Activated CD8-positive, alpha-beta memory T cell treated with anti-CD3 and anti-CD28 coated beads for 1 hour (primary cell): Measurements from ENCODE around the gene PDSS2.
"Not testable (repeated sequence)": the region's sequence is repeated elsewhere in the genome, so short reads cannot be mapped to it uniquely, and the experiment has no call there.

Experiments used
- DNase-seq, 2 donors: peaks; one replicate each; pipeline ENCODE4 v3.0.0-alpha.2; 2020; ENCODE audit warnings: low read depth in 1 of 2; ENCODE audit errors: extremely low read depth in 1 of 2

Gene PDSS2

GRCh38 chr6:107475826-107476225, 16.5 kb upstream of the PDSS2 start:
- not testable (repeated sequence) for DNase-seq

DNA sequence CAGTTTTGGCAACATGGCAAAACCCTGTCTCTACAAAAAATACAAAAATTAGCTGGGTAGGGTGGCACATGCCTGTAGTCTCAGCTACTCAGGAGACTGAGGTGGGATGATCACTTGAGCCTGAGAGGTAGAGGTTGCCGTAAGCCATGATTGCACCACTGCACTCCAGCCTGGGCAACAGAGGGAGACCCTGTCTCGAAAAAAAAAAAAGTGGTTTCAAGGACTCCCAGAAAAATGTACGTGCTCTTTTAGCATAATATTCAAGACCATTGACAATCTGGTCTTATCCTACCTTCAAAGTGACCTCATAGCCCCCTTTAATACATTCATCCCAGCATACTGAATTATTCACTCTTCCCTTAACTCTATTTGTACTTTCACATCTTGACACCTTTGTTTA, 16.0 kb upstream of the PDSS2 start:
- not testable (repeated sequence) for DNase-seq

DNA sequence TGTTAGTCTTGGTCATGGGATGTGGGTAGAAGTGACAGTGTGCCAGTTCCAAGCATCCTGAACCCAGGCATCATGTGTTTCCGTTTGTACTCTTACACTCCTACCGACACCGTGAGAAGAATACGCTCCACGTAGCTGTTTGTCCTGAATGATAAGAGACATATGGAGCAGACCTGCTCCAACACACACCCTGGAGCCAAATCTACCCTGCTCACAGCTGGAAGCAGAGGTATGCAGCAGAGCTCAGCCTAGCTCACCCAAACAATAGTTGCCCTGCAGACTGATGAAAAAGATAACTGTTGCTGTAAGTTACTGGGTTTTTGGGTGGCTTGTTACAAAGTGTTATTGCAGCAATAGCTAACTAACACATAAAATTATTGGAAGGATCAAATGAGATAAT, 14.3 kb upstream of the PDSS2 start:
- no peak for DNase-seq

GRCh38 chr6:107470364-107470763, 11.0 kb upstream of the PDSS2 start:
- no peak for DNase-seq

DNA sequence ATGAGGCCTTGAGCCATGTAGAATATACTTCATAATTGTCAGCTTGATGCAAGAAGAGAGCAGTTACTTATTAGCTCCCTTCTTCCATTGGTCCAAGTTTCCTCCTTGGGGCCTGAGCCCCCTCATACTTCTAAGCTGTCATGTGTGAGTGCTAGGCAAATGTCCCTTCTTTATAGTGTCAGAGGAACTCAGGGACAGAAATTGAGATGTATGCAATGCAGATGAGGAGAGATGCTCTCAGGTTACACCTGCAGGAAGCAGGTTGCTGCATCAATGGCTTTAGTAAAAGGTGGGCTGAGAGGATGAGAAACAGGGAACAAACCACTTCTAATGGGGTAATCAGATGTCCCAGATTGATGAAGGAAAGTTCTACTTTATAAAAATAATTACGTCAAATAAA, 6.7 kb upstream of the PDSS2 start:
- DNase-seq = no peak

DNA sequence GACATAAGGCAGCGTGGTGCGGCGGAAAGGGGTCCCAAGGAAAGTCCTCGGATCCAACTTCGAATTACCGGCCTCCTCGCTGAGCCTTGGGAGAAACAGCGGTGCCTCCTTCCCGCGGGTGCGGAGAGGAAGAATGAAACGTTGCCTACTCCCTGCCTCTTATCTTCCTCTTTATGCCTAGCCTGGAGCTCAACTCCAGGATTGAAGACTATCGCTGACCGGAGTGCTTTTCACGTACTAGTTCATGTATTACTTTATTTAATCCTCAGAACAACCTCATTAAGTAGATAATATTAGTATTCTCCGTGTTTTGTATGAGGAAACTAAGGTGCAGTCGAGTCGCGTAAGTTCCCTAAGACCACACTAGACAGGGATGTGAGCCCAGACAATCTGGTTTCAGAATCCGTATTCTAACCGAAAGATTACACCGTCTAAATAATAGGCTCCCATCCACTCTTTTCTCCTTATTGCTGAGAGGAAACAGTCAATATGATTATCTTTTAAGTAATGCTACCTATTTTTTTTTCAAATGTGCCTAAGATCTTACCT, 793 bp upstream of the PDSS2 start:
- no peak for DNase-seq

DNA sequence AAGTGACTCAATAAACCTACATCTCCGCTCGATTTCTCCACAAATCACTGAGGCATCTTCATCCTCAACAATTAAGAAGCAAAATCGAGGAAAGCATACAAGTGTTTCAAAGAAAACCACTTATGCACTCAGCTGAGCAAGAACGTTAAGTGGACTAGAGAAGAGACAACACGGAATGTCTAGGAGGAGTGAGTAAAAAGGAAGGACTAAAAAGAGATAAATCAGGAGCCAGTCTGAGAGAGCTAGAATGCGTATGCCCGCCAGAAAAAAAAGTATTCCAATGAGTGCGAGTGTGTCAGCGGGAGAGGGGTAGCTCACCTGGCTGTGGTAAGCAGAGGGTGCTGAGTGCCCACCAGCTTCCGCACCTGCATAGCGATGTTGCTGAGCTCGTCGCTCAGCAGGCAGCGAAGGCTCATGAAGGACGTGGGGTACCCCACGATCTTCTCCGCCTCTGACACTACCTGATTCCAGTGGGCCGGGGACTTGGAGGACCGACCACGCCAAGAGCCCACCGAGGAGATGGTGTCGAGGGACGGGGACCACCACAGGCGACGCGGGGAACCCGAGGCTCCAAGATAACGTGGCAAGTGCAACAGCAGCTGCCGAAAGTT, 587 bp downstream of the PDSS2 start:
- DNase-seq = peak in 1 of 2 donors; percentile 5

GRCh38 chr6:107448776-107449175, 10.6 kb downstream of the PDSS2 start:
- DNase-seq = no peak

DNA sequence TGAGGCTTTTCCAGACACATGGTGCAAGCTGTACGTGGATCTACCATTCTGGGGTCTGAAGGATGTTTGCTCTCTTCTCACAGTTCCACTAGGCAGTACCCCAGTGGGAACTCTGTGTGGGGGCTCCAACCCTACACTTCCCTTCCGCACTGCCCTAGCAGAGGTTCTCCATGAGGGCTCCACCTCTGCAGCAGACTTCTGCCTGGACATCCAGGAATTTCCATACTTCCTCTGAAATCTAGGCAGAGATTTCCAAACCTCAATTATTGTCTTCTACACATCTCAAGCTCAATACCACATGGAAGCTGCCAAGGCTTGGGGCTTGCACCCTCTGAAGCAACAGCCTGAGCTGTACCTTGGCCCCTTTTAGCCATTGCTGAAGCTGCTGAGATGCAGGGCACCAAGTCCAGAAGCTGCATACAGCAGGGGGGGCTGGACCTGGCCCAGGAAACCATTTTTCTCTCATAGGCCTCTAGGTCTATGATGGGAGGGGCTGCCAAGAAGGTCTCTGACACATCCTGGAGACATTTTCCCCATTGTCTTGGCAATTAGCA, 11.6 kb downstream of the PDSS2 start:
- no peak for DNase-seq

DNA sequence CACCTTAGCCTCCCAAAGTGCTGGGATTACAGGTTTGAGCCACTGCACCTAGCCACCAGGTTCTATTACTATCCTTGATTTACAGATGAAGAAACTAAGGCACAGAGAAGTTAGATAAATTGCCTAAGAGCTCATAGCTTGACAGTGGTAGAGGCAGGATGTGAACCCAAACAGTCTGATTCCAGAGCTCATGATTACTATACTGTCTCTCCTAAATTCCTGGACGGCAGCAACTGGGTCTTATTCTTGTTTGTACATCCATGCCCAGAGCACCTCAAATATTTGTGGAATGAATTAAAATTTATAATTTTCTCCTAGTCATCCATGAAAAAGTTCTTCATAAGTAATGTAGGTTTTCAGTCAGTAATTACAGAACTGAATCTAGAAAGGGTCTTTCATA, 15.1 kb downstream of the PDSS2 start:
- no peak for DNase-seq

DNA sequence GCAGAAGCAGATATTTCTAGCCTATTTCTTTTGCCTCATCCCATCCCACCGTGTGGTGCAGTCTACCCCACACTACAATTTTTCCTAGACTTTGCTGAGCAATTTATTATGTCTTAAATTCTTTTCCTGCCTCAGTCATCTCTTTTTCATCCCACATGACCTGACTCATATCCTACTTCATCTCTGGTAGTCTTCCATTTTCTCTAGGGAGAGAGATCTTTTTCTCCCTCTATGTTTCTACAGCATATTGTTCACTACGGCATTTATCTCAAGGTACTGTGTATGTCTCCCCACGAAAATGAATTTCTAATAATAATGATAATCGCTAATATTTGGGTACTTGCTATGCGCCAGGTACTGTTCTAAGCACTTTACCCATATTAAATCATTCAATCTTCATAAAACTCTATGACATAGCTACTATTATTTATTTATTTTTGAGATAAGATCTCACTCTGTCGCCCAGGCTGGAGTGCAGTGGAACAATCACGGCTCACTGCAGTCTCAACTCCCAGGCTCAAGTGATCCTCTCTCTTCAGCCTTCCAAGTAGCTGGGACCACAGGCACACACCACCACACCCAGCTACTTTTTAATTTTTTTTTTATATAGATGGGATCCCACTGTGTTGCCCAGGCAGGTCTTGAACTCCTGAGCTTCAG, 15.6 kb downstream of the PDSS2 start:
- DNase-seq = no peak

- no peak for DNase-seq
Observed at GRCh38 chr6:107442938-107443607, 16.3 kb downstream of the PDSS2 start.

- DNase-seq = no peak
Observed at GRCh38 chr6:107441682-107442081, 17.7 kb downstream of the PDSS2 start.

DNA sequence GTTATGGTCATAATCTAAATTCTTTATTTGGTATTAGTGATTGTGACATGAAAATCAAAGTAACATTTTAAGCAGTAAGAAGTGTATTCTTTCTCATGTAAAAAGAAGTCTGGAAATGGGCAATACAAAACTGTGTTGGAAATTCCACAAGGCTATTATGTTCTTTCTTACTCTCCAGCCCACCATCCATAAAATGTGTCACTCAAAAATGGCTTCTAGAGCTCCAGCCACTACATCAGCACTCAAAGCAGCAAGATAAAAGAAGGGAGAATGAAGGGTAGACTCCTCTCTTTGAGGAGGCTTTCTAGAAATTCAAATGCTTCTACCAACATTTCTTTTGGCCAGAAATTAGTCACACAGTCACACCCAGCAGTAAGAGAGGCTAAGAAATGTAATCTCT, 18.4 kb downstream of the PDSS2 start:
- DNase-seq = no peak

GRCh38 chr6:107439406-107439805, 20.0 kb downstream of the PDSS2 start:
- no peak for DNase-seq

DNA sequence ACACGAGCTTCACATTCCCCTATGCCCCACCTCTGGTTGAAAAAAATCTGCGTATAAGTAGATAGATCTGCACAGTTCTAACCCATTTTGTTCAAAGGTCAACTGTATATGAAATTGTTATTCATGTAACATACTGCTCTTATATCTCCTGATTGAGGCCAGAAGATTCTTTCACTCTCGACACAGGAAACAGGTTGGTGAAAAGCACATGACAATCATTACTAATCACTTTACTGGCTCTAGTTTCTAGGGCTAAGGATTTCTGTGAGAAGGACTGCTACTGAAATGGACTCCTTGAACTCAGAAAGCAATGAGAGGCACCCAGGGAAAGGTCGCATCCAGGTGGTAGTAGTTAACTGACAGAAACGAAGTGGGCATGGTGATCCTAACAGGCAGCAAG, 21.7 kb downstream of the PDSS2 start:
- no peak for DNase-seq

GRCh38 chr6:107436881-107437280, 22.5 kb downstream of the PDSS2 start:
- DNase-seq = no peak

- no peak for DNase-seq
Observed at GRCh38 chr6:107435798-107436197, 23.6 kb downstream of the PDSS2 start.

DNA sequence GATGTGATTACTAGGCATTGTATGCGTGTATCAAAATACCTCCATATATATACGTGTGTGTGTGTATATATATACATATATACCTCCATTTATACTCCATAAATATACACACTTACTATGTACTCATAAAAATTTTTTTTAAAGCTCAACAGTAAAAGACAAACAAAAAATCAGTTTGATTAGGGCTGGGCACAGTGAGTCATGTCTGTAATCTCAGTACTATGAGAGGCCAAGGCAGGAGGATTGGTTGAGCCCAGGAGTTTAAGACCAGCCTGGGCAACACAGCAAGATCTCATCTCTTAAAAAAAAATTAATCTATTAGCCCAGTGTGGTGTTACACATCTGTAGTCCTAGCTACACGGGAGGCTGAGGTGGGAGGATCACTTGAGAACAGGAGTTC, 24.6 kb downstream of the PDSS2 start:
- no peak for DNase-seq

DNA sequence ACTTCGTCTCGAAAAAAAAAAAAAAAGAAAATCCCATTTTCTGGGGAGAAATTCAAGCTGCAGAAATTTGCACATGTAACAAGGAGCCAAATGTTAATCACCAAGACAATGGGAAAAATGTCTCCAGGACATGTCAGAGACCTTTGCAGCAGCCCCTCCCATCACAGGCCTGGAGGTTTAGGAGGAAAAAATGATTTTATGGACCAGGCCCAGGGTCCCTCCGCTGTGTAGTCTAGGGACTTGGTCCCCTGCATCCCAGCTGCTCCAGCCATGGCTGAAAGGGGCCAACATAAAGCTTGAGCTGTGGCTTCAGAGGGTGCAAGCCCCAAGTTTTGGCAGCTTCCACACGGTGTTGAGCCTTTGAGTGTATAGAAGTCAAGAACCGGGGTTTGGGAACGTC, 33.4 kb downstream of the PDSS2 start:
- DNase-seq = not testable (repeated sequence)

DNA sequence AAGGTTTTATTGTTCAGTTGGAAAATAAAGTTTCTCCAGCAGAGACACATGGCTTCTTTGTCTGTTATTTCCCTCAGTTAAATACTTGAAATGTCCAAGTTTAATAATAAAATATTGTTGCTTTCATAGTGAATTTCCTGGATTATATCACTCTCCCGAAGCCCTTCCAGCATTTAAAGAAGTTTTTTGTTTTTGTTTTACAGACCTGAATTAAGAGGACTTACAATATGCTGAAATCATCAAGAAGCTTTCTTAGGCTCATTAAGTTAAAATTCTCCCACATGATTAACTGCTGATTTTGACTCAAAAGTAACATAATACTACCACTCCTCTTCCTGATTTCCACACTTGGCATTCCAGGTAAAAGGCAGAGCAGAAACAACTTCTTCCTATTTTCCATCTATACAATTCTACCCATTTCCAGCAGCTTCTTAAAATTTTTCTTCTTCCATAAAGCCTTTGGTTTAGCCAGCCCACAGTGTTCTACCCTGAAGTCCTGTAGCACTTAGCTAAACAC, 35.8 kb downstream of the PDSS2 start:
- no peak for DNase-seq
